ENCODE data around the gene OR5K3.
"Not testable (repeated sequence)": the region's sequence is repeated elsewhere in the genome, so short reads cannot be mapped to it uniquely, and the experiment has no call there.

Gene OR5K3, protein sequence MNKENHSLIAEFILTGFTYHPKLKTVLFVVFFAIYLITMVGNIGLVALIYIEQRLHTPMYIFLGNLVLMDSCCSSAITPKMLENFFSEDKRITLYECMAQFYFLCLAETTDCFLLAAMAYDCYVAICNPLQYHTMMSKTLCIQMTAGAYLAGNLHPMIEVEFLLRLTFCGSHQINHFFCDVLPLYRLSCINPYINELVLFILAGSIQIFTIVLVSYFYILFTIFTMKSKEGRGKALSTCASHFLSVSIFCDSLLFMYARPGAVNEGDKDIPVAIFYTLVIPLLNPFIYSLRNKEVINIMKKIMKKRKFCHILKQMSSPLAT

DNA sequence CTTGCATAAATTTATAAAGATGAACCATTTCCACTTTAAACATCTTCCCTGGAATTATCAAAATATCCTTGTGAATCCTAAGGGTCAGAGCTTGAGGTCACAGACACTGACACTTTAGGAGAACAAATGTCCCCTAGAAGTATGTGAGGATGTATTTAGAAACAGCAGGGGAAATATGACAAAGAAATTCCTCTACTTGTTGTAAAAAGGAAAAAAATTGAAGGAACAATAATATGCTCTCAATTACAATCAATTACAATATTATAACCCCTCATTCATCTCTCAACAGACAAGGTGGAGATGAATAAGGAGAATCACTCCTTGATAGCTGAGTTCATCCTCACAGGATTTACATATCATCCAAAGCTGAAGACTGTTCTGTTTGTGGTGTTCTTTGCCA is at the start of gene OR5K3:
OR5K3 (plus strand) TSS at position 301 of the 400 bp plus-strand sequence; CDS start at position 301, 0 bp downstream.
- no peak for DNase-seq

DNA sequence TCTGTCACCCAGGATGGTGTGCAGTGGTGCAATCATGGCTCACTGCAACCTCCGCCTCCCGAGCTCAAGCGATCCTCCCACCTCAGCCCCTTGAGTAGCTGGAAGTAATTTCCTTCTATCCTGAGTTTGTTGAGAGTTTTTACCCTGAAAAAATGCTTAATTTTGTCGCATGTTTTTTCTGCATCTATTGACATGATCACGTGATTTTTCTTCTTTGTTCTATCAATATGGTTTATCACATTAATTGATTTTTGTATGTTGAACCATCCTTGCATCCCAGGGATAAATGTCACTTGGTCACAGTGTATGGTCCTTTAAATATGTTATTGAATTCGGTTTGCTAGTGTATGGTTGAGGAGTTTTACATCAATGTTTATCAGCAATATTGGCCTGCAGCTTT is 48.7 kb upstream of the OR5K3 start:
- DNase-seq: no peak

DNA sequence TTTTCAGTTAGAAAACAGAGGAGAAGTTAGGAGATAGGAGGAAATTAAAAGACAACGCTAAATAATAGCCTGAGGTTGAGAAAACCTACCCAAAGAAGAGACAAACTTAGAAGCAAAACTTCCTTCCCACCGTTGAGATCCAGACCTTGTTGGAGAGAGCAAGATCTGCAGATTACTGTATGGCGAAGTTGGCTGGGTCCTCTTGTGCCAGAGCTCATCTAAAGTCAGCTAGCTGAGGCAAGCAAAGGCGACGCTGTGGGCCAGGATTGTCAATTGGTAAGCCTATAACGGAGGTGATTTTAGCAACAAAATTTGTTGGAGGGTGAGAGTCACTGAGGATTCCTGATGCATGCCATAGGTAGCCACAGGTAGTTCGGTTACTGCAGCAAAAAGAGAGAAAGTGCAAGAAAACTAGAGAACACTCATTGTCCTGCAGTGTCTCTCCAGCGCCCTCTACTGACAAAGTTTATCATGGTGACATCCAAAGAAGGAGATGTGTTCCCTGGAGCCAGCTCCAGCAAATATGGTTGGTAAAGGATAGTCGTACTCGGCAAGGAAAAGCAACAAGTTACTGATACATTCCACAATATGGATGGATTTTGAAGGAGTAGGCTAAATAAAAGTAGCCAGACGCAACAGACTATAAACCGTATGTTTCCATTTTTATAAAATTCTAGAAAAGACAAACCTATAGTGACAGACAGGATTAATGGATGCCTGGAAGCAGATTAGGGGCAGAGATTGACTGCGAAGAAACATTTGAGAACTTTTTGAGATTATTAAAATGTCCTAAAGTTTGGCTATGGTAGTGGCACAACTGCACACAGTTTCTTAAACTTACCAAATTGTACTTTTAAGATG is 46.6 kb upstream of the OR5K3 start:
- DNase-seq: no peak

DNA sequence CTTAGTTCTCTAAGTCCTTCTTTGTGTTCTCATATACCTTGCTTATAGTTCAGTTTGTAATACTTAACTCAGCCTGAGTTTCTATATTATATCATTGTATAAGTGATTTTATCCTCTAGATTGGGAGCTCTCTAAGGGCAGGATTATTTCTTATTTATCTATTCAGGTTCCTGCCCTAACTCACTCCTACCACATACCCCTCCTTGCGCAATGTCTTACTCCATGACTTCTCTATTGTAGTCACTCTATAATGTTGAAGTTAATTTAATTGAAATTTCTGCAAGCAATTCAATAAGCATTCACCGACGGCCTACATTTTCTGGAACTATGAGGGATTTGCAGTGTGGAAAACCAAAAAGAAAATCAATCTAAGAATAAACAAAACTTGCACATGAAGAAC is 40.4 kb upstream of the OR5K3 start:
- no peak for DNase-seq

DNA sequence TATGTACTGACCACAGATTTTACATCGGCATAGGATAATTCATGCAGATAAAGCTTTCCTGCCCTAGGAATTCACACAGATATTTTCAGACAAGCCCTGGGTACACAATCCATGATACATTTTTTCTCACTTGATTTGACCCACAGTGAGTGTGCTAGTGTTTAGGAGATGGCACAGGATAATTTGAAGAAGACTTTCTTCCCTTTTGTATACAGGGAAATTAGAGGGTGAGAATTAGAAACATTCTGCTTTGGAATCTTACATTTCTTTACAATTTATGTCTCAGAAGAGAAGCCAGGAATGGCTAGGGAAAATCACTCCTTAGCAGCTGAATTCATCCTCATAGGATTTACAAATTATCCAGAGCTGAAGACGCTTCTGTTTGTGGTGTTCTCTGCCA is 36.9 kb upstream of the OR5K3 start, which contains the start of gene OR5K4:
OR5K4 (plus strand) TSS at position 301 of the 400 bp plus-strand sequence; CDS start at position 301, 0 bp downstream.
- DNase-seq: no peak

DNA sequence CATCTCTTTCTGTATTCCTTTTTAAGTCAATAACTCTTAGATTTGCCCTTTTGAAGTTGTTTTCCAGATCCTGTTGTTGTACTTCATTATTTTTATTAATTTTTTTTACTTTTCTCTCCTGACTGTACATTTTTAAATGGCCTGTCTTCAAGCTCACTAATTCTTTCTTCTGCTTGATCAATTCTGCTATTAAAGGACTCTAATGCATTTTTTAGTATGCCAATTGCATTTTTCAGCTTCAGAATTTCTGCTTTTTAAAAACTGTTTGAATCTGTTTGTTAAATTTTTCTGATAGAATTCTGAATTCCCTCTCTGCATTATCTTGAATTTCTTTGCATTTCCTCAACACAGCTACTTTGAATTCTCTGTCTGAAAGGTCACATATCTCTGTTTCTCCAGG is 31.2 kb upstream of the OR5K3 start:
- DNase-seq: no peak

DNA sequence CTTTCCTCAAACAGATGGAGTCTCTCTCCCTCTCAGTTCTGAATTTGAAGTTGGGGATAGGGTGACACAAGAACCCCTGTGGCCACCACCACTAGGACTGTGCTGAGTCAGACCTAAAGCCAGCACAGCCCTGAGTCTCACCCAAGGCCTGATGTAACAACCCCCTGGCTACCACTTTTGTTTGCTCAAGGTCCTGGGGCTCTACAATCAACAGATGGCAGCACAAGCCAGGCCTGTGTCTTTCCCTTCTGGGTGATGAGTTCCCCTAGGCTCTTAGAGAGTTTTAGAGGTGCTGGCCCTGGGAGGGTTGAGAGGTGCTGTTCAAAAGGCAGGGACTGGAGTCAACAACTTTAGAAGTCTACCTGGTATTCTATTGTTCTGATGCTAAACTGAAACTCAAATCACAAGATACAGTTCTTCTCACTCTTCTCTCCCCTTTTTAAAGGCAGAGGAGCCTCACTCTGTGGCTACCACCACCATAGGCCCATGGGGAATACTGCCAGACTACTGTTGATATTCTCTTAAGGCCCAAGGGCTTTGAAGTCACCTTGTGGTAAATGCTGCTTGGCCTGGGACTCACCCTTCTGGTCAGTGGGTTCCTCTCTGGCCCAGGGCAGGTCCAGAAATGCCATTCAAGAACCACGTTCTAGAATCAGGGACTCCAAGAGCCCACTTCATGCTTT is 30.3 kb upstream of the OR5K3 start:
- DNase-seq: no peak

DNA sequence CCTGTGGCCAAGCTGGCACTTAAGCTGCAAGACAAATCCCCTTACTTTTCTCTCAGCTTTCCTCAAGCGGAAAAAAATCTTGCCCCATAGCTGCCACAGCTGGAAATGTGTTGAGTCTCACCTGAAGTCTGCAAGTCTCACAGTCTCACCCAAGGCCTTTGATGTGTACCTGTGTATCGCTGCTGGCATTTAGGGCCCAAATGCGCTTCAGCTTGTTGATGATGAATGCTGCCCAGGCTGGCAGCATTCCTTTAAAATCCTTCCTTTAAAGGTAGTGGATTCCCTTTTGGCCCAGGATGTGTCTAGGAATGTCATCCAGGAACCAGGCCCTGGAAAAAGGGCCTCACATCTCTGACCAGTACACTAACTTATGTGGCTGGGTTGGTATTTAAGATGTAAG is 29.8 kb upstream of the OR5K3 start:
- no peak for DNase-seq

DNA sequence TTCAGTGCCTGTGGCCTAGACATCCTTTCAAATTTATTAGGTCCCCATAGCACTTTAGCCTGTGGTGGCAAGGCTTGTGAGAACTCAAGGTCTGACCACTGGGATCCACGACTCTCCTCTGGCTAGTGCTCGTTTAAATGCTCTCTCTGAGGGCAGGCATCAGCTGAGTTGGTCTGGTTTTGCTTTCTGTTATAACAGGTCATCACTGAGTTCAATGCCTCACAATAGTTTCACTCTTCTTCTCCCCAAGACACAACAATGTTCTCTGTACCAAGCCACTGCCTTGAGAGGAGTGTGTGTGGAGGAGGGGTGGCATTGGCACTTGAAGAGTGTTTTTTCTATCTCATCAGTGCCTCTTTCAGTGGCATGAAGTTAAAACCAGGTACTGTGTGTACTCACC is 29.2 kb upstream of the OR5K3 start:
- no peak for DNase-seq

DNA sequence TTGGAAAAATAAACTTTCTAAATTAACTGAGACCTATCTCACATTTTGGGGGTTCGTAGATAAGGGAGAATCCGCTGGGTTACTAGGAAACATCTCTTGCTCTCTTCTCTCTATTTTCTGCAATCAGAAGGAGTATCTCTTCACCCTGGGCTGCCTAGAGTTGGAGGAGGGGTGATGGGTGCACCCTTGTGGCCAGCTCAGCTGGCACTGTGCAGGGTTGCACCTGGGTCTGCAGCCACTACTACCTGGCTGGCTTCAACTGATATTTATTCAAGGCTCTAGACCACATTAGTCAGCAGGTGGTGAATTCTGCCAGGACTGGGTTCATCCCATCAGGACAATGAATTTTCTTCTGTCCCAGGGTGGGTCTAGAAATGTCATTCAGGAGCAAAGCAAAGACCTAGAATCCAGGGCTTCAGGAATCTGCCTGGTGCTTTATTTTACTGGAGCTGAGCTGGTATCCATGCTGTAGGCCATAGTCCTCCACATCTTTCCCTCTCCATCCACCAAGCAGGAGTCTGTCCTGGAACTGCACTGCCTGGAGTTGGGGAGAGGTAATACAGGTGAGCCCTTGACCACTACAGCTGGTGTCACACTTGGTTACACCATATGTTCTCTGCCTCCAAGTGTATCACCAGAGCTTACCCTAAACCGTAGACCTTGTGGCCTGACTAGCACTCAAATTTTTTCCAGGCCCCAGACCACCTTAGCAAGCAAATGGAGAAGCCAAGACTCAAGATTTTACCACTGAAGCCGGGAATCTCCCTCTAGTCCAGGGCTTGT is 22.8 kb upstream of the OR5K3 start:
- no peak for DNase-seq

DNA sequence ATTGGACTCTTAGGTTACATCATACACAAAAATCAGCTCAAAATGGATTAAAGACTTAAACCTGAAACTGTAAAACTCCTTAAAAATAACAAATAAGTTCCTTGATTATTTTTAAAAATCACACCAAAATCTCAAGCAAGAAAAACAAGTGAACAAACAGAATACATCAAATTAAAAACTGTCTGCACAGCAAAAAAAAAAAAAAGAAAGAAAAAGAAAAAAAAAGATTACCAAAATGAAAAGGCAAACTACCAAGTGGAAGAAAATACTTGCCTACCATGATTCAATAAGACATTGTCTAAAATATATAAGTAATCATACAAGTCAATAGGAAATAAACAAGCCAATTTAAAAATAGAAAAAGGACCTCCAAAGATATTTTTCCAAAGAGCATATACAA is 19.3 kb upstream of the OR5K3 start:
- no peak for DNase-seq

DNA sequence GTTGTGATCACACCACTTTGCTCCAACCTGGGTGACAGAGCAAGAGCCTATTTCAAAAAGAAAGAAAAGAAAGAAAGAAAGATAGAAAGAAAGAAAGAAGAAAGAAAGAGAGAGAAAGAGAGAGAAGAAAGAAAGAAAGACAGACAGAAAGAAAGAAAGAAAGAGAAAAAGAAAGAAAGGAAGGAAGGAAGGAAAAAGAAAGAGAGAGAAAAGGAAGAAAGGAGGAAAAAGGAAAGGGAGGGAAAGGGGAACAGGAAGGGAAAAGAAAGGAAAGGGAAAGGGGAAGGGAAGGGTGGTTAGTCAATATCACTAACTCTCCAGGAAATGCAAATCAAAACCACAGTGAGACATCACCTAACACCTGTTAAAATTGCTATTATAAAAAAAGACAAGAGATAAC is 18.6 kb upstream of the OR5K3 start:
- no peak for DNase-seq

DNA sequence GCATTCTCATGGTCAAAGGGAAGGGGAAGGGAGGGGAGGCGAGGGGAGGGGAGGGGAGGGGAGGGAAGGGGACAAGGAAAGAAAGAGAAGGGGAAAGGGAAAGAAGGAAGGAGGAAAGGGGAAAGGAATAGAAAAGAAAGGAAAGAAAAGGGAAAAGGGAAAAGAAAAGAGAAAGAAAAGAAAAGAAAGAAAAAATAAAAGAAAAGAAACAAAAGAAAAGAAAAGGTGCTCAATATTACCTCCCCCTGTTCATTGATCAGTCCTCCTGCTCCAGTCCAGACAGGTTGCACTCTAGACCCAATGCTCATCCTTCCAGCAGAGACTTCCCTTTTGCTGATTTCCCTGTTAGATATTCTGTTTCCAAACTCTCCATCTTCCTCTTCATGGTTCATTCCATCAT is 18.0 kb upstream of the OR5K3 start:
- no peak for DNase-seq

DNA sequence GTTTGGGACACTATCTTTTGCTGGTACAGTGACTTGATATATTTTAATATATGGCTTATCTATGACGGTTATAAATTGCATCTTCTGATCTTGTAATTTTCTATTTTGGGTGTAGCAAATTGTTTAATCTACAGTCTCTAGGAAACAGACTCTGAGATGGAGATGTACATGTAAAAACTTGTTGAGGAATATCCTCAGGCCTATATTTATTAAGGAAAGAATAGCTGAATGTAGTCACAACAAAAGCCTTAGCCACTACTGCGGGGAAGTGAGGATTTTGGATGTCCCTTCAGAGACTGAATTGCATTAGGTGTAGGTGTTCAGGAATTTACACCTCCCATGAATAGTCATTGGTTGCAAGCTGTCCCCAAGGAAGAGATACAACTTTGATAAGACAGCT is 13.8 kb upstream of the OR5K3 start:
- DNase-seq: no peak

DNA sequence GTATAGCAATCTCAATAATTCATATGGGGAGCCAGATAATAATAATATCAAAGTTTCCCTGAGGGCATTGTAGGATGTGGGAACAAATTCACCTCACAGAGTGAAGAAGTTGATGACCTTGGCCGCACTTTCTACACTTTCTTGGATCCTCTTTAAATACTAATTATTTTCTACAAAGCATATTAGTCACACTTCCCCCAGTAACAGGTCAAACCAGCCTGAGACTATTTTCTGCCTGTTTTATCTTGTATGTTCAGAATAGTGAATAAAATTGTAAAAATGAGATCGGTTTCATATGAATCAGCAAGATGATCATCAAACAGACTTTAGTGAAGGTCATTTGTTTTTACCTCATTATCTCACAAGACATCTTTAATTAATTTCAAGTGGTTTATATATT is 2.3 kb upstream of the OR5K3 start:
- no peak for DNase-seq

DNA sequence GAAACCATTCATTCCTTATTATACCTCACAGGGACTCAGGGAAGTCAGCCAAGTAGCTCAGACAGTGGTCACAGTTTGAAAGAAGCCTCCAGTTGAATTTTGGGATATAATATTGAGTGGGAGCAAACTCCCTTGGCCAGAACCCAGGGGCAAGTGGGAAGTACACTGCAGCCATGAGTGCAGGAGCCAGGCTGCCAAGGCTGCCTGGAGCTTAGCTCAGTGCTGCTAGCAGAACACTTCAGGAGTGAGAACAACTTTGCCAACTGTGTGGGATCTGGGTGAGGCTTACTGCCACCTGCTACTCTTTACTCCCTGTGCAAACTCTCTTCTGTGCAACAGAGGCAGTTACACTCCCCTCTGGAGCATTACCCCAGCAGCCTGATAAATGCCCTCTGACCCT is 4.6 kb downstream of the OR5K3 start:
- DNase-seq: no peak

DNA sequence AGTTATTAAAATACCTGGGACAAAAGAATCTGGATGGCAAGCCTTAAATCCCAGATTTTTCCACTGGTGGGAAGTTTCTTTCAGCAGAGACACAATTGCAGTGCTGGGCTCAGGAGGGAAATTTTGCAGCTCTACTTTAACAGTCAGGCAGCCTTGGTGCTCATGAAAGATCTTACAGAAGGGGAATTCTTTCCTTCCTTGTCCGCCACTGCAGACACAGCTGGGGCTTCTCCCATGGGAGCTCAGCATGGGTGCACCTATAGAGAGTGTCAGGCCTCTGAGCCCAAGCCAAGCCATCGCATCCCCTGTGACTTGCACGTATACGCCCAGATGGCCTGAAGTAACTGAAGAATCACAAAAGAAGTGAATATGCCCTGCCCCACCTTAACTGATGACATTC is 6.0 kb downstream of the OR5K3 start:
- not testable (repeated sequence) for DNase-seq

DNA sequence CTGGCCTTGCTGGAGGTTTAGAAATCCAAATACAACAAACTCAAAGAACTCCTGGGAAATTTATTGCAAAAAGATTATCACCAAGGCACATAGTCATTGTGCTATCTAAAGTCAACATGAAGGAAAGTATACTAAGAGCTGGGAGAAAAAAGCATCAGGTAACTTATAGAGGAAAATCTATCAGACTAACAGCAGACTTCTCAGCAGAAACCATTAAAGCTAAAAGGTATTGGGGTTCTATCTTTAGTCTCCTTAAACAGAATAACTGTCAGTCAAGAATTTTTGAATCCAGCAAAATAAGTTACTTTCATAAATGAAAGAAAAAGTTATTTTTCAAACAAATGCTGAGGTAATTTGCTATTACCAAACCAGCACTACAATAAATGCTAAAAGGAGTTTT is 8.0 kb downstream of the OR5K3 start:
- DNase-seq: no peak

DNA sequence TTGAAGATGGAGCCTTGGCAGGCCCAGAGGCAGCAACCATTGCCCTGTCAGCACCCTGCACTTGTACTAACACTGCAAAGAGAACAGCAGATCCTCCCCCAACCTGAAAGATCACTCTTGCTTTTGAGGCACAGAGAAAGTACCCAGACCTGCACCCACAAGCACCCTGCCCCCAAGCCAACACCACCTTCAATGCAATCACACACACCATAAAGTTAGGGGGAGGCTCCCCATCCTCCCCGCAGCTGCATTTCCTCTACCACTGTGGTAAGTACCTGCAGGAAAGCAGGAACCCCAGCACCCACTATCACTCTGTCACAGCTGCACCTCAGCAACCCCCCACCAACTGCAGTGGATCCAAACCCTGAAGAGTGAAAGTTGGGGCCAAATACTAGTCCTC is 12.0 kb downstream of the OR5K3 start:
- no peak for DNase-seq

DNA sequence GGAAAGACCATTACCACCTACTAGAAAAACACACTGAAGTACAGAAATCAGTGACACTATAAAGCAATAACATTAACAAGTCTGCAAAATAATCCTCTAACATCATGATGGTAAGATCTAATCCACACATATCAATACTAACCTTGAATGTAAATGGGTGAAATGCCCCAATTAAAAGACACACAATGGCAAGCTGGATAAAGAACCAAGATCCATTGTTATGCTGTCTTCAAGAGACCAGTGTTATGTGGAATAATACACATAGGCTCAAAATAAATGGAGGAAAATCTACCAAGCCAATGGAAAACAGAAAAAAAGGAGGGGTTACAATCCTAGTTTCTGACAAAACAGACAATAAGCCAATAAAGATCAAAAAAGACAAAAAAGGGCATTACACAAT is 13.5 kb downstream of the OR5K3 start:
- DNase-seq: no peak

DNA sequence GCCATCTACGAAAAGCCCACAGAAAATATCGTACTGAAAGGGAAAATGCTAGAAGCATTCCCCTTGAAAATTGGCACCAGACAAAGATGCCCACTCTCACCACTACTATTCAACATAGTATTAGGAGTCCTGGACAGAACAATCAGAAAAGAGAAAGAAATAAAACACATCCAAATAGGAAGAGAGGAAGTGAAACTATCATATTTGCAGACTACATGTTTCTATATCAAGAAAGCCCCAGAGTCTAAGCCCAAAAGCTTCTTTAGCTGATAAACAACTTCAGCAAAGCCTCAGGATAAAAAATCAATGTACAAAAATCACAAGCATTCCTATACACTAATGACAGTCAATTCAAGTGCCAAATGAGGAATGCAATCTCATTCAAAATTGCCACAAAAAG is 15.6 kb downstream of the OR5K3 start:
- DNase-seq: no peak

DNA sequence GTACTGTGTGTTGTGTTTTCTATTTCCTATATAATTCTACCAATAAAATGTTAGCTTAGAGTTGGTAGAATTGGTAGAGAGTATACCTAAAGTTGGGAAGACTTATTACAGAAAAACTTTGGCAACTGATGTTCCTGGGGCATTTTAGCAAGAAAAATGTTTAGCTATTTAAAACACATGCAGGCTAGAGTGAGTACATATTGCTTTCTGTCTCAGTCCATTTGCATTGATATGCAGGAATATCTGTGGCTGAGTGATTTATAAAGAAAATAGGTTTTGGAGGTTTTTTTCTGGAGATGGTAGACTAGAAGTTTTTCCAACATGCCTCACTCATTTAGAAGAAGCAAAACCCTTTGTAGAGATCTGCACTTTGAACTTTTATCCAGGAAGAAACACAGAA is 42.1 kb downstream of the OR5K3 start:
- DNase-seq: no peak

DNA sequence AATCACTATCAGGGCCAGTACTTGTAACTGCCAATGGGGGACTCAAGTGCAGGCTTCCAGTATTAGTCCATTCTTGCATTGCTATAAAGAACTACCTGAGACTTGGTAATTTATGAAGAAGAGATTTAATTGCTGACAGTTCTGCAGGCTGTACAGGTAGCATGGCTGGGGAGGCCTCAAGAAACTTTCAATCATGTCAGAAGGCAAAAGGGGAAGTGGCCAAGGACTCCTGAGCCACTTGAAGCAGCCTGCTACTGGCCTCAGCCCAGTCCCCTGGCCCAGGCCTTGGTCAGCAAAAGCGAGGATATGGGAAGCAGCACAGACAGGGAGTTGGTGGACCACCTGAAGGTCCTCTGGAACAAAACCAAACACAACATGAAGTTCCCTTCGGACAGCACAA is 43.3 kb downstream of the OR5K3 start:
- no peak for DNase-seq

Measured in activated effector memory CD4-positive, alpha-beta T cell treated with Interleukin-2 at 50 U/mL for 16 hours (primary cell).